GM21737 (cell line): Measurements from ENCODE around the gene CCDC171.
"Not testable (repeated sequence)": the region's sequence is repeated elsewhere in the genome, so short reads cannot be mapped to it uniquely, and the experiment has no call there.

Experiments
- ATAC-seq: cut with Tn5 transposase; IDR thresholded peaks from one replicate; pipeline ENCODE4 v1.9.1; 2021; ENCODE audit warnings: mild to moderate bottlenecking, moderate library complexity; ENCODE audit not compliant: unreplicated experiment

The CCDC171 gene

DNA sequence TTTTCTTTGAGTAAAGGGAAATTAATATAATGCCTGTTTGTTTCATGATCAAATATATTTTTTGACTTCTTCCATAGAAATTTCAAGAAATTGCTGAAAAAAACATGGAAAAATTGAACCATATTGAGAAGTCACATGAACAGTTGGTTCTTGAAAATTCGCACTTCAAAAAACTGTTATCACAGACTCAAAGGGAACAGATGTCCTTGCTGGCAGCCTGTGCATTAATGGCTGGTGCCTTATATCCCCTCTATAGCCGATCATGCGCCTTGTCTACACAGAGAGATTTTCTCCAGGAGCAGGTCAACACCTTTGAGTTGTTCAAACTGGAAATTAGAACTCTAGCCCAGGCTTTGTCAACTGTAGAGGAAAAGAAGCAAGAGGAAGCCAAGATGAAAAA, 191.4 kb downstream of the CCDC171 start:
- no peak for ATAC-seq

DNA sequence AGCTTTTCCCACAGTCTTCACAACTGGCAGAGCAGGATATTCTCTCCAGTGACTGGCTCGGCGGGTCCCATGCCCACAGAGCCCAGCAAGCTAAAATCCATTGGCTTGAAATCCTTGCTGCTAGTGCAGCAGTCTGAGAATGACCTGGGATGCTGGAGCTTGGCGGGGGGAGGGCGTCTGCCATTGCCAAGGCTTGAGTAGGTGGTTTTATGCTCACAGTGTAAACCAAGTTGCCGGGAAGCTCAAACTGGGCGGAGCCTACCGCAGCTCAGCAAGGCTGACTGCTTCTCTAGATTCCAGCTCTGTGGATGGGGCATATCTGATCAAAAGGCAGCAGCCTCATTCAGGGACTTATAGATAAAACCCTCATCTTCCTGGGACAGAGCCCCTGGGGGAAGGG, 194.1 kb downstream of the CCDC171 start:
- ATAC-seq: no peak

DNA sequence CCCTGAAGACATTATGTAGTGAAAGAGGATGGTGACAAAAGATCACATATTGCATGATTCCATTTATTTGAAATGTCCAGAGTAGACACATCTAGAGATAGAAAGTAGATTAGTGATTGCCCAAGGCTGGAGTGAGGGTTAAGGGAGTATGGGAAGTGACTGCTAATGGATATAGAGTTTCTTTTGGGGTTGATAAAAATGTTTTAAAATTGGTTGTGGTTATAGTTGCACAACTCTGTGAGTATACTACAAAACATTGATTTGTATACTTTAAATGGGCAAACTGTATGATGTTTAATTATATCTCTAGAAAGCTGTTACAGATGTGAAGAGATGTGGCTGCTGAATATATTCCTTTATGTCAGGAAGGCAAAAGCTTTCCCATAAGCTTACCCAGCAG, 202.8 kb downstream of the CCDC171 start:
- ATAC-seq: no peak

DNA sequence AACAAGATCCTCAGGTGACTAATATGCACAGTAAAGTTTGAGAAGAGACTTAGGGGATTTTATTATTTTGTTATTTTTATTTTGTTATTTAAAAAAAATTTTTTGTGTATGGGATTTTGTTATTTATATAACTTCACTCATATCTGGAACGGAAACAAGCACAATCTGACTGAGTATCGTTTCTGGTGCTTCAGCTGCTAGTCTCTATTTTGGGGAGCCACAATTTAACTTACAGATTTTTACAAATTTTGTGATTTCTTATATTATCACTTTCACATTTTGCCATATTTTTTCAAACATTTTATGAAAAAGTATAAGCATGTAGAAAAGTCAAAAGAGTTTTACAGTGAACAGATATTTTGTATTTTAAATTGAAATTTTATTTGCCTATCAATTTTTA, 208.7 kb downstream of the CCDC171 start:
- no peak for ATAC-seq

DNA sequence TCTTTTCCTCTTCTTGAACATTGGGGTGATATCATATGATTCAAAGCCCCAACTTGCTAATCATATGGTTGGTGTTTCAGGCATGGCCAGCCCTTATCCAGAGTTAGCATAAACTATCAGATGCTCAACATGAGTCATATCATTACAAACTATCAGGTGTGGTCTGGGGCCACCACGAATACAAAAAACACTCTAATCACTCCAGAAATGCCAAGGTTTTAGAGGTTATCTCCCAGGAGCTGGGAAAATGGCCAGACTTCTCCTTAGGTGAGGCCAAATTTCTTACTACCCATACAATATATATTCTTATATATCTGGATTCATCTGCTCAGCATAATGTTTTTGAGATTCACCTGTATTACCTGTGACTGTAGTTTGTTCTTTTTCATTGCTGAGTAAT, 210.5 kb downstream of the CCDC171 start:
- ATAC-seq: no peak

DNA sequence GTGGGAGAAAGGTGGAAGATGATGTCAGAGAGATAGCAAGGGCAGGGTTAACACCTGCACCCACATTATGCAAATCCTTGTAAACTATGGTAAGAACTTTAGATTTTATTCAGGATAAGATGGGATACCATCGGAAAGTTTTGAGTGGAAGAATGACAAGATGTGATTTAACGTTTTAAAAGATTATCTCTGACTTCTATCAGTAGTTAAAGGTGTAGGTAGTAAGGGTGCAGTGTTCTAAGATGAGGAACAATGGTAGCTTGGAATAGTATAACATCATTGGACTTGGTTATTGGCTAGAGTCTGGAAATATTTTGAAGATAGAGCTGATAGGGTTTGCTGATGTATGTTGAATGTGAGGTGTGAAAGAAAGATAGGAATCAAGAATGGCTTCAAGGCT, 211.3 kb downstream of the CCDC171 start:
- no peak for ATAC-seq

DNA sequence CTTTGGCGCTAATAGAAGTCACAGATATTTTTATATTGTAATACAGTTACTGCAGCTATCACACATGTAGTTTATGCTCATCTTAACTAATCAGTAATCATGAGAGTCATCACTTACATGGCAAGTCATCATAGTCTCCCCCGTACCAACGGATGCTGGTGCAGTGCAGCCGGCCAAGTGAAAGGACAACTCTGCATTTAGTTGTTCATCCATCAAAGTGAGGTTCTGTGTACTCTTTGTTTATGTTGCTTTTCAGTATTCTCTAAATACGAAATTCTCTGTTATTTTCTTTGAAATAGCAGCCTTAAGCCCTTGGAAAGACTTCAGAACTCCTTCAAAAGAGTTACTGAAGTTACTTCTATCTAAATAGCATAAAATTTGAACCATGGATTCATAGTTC, 216.7 kb downstream of the CCDC171 start:
- ATAC-seq: no peak

DNA sequence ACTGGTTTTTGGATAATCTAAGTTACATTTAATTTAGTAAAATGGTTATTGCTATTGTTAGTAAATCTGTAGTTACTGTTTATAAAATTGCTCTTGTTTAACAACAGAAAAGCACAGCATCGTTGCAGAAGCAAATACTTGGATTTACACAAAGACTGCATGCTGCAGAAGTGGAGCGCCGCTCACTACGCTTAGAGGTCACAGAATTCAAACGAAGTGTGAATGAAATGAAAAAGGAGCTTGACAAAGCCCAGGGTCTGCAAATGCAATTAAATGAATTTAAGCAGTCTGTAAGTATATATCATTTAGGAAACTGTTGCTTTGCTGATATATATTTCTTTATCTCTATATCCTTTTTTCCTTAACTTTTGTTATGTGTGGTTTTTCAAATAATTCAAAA, 226.0 kb downstream of the CCDC171 start:
- no peak for ATAC-seq

DNA sequence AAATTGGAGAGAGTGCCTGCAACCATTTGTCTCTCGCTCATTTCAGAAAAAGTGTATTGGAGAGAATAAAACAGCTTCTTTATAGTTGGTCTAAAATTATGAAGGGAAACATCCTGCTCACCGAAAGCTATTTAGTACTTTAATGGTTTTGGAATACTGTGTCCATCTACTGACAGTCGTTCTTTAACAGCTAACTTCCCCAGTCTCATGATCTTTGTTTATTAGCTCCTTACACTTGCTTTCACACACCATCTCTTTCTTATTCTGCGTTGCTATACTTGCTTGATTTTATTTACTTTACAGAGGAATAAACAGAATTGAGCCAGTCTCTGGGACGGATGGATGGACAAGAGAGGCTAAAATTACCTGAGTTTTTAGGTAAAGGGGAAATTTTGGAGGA, 229.3 kb downstream of the CCDC171 start:
- no peak for ATAC-seq

DNA sequence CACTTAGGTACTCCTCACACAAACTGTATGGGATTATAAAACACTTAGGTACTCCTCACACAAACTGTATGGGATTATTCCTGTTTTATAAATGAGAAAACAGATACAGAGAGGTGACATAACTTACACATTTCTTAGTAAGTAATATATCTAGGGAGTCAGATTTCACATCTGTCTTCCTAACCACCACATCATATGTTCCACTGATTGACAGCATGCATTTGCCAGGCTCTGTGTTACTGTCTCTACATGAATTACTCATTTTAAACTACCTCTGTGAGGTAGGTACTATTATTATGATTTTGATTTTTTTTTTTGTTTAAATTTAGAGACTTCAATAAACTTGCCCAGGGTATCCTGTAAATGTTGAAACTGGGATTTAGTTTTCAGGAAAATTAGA, 232.7 kb downstream of the CCDC171 start:
- no peak for ATAC-seq

DNA sequence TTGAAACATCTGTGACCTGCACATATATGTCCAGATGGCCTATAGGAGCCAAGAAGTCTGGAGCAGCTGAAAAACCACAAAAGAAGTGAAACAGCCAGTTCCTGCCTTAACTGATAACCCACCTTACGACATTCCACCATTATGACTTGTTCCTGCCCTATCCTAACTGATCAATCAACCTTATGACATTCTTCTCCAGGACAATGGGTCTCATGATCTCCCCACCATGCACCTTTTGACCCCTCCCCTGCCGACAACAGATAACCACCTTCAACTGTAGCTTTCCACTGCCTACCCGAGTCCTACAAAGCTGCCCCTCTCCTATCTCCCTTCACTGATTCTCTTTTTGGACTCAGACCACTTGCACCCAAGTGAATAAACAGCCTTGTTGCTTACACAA, 233.8 kb downstream of the CCDC171 start:
- no peak for ATAC-seq

DNA sequence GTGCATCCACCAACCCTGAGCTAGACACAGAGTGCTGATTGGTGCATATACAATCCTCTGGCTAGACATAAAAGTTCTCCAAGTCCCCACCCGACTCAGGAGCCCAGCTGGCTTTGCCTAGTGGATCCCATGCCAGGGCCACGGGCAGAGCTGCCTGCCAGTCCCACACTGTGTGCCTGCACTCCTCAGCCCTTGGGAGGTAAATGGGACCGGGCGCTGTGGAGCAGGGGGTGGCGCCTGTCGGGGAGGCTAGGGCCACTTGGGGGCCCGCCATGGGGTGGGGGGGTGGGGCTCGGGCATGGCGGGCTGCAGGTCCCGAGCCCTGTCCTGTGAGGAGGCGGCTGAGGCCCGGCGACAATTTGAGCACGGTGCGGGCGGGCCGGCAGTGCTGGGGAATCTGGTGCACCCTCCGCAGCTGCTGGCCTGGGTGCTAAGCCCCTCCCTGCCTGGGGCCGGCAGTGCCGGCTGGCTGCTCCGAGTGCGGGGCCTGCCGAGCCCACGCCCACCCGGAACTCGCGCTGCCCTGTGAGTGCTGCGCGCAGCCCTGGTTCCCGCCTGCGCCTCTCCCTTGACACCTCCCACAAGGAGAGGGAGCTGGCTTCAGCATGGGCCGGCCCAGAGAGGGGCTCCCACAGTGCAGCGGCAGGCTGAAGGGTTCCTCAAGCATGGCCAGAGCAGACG, 257.5 kb downstream of the CCDC171 start:
- not testable (repeated sequence) for ATAC-seq

DNA sequence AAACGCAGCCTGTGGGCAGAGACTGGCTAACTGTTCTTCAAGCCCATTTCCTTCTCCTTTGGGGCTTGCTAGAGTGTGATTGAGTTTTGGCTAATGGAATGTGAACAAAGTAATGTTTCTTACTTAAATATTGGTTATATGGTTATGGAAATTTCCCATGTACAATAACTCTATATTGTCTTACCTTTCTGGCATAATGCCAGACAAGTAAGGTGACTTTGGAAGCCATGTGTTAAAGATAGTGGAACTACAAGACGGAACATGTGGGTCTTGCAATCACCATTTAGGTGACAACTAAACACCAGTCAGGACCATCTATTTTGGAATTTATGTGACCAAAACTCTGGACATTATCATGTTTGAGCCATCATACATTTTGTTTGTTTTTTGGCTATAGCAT, 260.2 kb downstream of the CCDC171 start:
- no peak for ATAC-seq

DNA sequence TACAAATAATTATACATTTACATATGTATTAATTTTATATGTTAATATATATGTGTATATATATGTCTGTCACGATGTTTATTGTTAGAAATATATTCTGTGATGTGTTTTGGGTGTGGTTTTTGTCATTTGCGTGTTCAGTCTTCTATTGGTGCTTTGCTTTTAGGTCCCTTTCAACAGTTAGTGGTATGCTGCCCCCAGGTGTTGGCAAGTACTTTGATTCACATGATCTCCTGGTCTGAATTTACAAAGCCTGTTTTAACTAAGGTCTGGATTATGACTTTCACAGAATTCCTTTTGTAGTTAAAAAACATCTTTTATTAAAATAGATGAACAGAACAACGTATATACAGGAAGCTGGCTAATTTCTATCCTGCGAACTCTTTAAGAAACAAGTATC, 271.5 kb downstream of the CCDC171 start:
- no peak for ATAC-seq

DNA sequence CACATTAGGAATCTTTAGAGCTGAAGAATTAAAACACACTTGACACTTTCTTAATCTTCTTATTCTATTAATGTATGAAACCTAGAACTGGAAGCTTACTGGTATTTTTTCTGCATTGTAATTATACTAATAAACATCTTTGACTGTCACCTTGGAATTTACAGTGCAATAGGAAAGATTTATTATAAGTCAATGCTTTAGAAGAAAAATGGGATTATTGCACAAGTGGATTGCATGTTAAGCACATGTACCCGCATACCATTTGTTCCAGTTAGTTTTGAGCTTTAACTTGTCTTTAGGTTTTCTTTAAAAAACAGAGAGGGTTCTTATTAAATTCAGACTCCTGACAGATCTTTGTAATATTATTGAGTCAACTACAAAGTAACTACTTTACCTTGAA, 278.5 kb downstream of the CCDC171 start:
- ATAC-seq: no peak

DNA sequence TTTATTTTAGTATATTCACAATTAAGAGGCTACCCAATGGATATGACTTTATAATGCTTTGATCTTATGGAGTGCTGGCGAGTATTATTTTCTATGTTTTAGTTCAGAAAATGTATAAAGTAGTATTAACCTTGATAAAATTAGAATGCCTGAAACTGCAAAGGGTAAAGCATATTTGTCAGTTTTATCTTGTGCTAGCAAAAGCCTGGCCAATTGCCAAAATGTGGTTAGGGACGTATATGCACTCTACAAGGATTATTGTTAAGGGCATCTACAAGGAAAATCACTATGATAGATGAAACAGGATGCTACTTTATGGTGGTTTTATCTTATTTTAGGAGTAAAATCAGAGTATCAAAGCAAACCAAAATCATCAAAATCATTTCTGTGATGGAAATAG, 281.7 kb downstream of the CCDC171 start:
- ATAC-seq: no peak

DNA sequence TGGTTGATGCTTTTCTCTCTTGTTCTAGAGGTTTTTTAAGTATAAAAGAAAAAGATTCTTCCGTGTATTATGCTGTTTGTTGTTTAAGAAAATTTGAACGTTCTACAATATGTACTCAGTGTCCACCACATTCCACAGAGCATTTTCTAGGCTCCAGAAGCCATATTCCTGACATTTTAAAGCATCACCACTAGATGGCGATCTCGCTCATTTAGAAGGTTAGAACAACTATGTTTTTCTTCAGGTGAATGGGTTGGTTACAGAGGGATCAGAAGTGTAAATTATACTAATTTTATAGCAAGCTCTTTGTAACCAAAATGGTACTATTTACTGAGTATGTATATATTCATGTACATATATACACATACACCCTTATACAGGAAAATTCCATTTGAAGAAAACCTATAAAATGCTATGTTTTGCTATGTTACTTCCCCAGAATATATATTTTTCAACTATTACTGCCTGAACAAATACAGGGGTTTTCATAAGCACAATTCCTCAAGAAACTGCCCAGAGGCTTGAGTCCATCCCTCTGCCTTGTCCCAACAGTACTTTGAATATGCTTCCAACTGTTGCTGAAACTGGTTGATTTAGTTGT, 284.3 kb downstream of the CCDC171 start:
- peak; percentile 76 for ATAC-seq

DNA sequence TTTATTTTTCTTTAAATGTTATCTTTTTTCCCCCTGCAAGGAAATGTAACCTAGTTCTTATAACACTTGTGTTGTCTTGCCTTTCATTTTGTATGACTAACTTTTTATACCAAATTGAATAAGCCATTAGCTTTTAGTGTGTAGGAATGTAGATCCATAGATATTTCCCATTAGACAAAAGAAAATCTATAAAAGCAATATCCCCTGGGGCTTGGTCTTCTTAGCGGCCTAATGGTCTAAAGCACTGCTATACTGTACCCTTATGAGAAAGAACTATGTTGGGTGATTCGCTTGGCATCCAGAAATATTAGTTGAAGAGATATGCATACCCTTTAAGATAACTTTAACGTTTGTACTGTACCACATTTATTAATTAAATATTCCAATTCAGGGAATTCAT, 289.2 kb downstream of the CCDC171 start:
- ATAC-seq: no peak

DNA sequence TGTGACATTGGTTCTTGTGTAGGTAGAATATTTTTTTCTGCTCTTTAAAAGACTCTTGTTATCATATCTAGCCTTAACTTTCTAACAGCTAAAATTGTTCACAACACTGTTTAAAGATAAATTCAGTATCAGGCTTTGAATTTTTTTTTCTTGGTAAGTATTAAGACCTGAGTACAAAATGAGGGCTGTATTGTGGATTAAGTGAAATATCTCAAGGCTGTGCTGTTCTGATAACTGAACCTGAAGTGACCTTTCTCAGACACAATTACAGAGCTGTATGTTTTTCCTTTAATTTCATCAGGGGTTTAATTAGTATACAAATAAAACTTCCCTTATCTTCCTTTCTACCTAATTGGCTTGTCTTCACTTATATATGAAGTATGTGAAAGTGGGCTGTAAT, 290.5 kb downstream of the CCDC171 start:
- ATAC-seq: no peak

DNA sequence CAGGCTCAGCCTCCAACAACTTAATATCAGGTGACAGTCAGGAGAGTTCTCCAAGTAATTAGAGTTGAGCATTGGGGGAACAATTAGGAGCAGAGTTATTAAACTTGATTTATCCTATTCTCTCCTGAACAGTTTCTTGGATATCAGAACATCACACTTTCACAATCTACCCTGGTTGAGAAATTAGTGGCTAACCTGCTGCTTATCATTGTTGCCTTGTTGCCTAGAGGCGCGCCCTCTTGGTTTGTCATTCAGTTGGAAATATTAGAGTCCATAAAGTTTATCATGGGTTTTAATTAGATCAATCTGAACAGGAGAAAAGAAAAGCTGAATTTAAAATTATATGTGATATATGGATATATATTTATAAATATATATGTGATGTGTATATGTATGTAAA, 291.1 kb downstream of the CCDC171 start:
- no peak for ATAC-seq

DNA sequence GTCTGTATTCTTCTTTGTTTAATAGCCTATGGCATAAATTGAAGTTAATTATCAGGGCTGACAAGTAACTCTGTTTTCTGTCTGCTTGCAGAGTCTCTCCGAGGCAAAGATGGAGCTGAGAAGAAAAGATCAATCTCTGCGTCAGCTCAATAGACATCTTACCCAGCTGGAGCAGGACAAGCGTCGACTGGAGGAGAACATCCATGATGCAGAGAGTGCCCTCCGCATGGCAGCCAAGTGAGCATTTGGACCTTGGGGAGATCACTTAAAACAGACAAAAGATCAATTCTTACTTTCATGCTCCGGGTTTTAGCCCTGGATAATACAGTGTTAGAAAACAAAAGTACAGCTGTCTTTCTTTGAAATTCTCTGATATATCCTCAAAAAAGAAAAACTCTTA, 293.8 kb downstream of the CCDC171 start:
- ATAC-seq: no peak

DNA sequence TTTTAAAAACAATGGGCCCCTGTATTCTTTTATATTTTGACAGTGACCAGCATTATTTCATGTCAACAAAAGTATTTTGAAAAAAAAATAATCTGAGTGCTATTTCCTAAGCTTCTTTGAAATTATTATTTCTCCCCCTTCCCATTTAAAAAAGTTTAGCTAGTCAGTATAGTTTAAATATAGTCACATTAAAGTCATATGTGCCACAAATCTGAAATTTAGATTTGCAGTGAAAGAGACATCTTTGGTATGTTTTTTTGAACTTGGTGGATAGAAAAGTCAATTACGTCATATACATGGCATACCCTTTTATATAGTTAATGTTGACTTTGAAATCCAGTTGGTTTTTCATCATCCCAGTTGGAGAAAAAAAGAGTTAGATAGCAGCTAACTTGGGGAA, 297.0 kb downstream of the CCDC171 start:
- no peak for ATAC-seq

DNA sequence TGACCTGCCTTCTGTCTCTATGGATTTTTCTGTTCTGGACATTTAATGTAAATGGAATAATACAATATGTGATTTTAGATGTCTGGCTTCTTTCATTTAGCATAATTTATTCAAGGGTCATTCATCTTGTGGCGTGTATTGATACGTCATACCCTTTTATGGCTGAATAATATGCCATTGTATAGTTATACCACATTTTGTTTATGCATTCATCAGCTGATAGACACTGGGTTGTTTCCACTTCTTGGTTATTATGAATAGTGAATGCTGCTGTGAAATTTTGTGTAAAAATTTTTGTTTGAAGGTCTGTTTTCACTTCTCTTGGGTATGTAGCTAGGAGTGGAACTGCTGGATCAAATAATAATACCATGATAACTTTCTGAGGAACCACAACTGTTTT, 298.9 kb downstream of the CCDC171 start:
- ATAC-seq: no peak
